ENCODE measurements around the gene MAPK1IP1L. TPM values are rescaled to one million over a fixed set of nuclear protein-coding genes. Genes with fewer than 3 reads are reported as not detected.

Gene MAPK1IP1L
- total RNA-seq, 6 experiments from 2014 or later = 21.2 to 49.8 (median 34.6) TPM

DNA sequence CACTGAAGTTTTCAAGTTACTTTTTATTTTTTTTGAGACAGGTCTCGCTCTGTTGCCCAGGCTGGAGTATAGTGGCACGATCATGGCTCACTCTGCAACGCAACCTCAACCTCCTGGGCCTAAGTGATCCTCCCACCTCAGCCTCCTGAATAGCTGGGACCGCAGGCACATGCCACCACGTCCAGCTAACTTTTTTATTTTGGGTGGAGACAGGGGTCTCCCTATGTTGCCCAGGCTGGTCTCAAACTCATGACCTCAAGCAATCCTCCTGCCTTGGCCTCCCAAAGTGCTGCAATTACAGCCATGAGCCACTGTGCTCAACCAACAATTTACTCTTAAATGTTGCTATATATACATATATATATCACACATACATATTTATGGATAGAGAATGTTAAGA, 50.3 kb downstream of the MAPK1IP1L start:
- no peak for DNase-seq
- no peak for ATAC-seq
- H3K27me3 ChIP-seq = no peaks in the 10 kb centered on the region
- H3K36me3 ChIP-seq = no peaks in the 10 kb centered on the region
- H3K27ac ChIP-seq = peak overlapping the region; percentile 13 to 47 (median 36)
- 80% methylated on average over 1 of the region's 5 CpGs for WGBS (ENCODE audit: insufficient coverage, low coverage, low lambda C conversion rate, missing lambda C conversion rate)
- H3K9me3 ChIP-seq = peaks cover 0 to 3% (median 0%) of the 10 kb centered on the region in 4 donors
- peaks cover 0 to 11% (median 3%) of the 10 kb centered on the region in 4 donors for H3K4me1 ChIP-seq
- no peak overlapping the region for H3K4me3 ChIP-seq
- TF ChIP-seq, protein P1, sequence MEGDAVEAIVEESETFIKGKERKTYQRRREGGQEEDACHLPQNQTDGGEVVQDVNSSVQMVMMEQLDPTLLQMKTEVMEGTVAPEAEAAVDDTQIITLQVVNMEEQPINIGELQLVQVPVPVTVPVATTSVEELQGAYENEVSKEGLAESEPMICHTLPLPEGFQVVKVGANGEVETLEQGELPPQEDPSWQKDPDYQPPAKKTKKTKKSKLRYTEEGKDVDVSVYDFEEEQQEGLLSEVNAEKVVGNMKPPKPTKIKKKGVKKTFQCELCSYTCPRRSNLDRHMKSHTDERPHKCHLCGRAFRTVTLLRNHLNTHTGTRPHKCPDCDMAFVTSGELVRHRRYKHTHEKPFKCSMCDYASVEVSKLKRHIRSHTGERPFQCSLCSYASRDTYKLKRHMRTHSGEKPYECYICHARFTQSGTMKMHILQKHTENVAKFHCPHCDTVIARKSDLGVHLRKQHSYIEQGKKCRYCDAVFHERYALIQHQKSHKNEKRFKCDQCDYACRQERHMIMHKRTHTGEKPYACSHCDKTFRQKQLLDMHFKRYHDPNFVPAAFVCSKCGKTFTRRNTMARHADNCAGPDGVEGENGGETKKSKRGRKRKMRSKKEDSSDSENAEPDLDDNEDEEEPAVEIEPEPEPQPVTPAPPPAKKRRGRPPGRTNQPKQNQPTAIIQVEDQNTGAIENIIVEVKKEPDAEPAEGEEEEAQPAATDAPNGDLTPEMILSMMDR (IDR thresholded peaks at IDR 0.05) = no peak
- no peak for TF ChIP-seq POLR2A (IDR thresholded peaks at IDR 0.05)
- intact Hi-C loops (cut with DNase I) = no loop called here

DNA sequence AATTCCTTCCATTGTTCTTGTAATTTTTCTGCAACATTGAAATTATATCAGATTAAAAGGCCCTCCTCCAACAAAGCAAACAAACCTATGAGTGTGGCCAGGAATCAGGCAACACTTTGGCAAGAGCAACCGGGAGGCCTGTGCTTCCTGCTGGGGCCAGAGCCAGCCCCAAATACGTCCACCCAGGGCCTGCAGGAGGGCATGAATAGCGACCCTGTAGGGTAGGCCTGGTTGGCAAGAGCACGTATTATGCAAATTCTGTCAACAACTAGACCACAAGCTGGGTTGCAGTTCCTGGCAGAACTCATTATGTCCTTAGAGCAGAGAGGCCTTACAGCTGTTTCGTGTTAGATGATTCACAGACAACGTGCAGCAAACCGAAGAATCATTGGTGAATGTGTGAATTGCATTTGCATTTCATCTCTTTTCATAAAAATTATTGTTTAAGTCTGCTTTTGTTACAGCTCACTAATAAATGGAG, 50.7 kb downstream of the MAPK1IP1L start:
- DNase-seq (peak; percentile 78 to 79 (median 79)), ATAC-seq (peak; percentile 91 to 94 (median 93))
- H3K9me3 ChIP-seq = peaks cover 0 to 3% (median 0%) of the 10 kb centered on the region in 4 donors
- no peaks in the 10 kb centered on the region for H3K27me3 ChIP-seq
- H3K36me3 ChIP-seq = no peaks in the 10 kb centered on the region
- peak; percentile 14 for TF ChIP-seq POLR2A (IDR thresholded peaks at IDR 0.05)
- TF ChIP-seq, protein P1 (IDR thresholded peaks at IDR 0.05) = no peak
- WGBS (ENCODE audit: insufficient coverage, low coverage, low lambda C conversion rate, missing lambda C conversion rate) = 5% methylated on average over 6 of the region's 7 CpGs
- H3K4me1 ChIP-seq = peaks cover 0 to 11% (median 3%) of the 10 kb centered on the region in 4 donors
- peak overlapping the region; percentile 13 to 52 (median 47) for H3K27ac ChIP-seq
- intact Hi-C loops (cut with DNase I) = no loop called here
- no peak overlapping the region for H3K4me3 ChIP-seq

GRCh38 chr14:55103005-55103640, 51.7 kb downstream of the MAPK1IP1L start:
- DNase-seq = peak in 1 of 3 donors; percentile 38
- Histone ChIP-seq H3K27me3 (no peaks in the 10 kb centered on the region), H3K4me3 (no peak overlapping the region), H3K27ac (peak overlapping the region; percentile 11 to 52 (median 47)), H3K36me3 (no peaks in the 10 kb centered on the region), H3K4me1 (peaks cover 0 to 11% (median 3%) of the 10 kb centered on the region in 4 donors), H3K9me3 (peaks cover 0 to 3% (median 0%) of the 10 kb centered on the region in 4 donors)
- WGBS (ENCODE audit: insufficient coverage, low coverage, low lambda C conversion rate, missing lambda C conversion rate) = 60% methylated on average over 10 of the region's 13 CpGs
- ATAC-seq = peak; percentile 5 to 53 (median 40)
- intact Hi-C loops (cut with DNase I) = no loop called here
- TF ChIP-seq POLR2A (IDR thresholded peaks at IDR 0.05) = no peak
- TF ChIP-seq, protein P1 (IDR thresholded peaks at IDR 0.05) = no peak

- peaks cover 0 to 11% (median 3%) of the 10 kb centered on the region in 4 donors for H3K4me1 ChIP-seq
- intact Hi-C loops (cut with DNase I) = no loop called here
- H3K36me3 ChIP-seq = no peaks in the 10 kb centered on the region
- H3K27ac ChIP-seq = peak overlapping the region in 2 of 3 donors; percentile 47 to 52
- WGBS (ENCODE audit: insufficient coverage, low coverage, low lambda C conversion rate, missing lambda C conversion rate) = 86% methylated on average over 6 of the region's 6 CpGs
- DNase-seq (no peak), ATAC-seq (peak in 1 of 4 donors; percentile 31)
- no peak overlapping the region for H3K4me3 ChIP-seq
- H3K9me3 ChIP-seq = peaks cover 0 to 3% (median 0%) of the 10 kb centered on the region in 4 donors
- TF ChIP-seq, protein P1 (IDR thresholded peaks at IDR 0.05) = no peak
- no peak for TF ChIP-seq POLR2A (IDR thresholded peaks at IDR 0.05)
- H3K27me3 ChIP-seq = no peaks in the 10 kb centered on the region
Measured at GRCh38 chr14:55103971-55104954, 52.8 kb downstream of the MAPK1IP1L start.
